Measurements from ENCODE around the gene CALML5.

DNA sequence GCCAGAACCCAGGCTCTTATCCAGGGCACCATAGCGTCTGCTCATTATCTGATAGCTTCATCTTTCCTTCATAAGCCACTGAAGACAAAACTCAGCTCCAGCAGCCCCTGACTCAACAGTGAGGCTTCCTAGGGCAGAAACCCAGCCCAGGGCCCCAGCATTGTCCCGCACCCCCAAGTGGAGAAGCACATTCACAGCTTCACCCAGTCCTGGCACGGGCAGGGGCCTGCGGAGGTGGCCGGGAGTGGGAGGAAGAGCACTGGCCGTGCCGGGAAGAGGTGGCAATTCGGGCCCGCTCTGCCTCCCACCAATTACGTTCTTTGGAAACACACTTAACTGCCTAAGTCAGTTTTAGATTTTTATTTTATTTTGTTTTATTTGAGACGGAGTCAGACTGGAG, 10.3 kb upstream of the CALML5 start:
- TF ChIP-seq, protein P1, sequence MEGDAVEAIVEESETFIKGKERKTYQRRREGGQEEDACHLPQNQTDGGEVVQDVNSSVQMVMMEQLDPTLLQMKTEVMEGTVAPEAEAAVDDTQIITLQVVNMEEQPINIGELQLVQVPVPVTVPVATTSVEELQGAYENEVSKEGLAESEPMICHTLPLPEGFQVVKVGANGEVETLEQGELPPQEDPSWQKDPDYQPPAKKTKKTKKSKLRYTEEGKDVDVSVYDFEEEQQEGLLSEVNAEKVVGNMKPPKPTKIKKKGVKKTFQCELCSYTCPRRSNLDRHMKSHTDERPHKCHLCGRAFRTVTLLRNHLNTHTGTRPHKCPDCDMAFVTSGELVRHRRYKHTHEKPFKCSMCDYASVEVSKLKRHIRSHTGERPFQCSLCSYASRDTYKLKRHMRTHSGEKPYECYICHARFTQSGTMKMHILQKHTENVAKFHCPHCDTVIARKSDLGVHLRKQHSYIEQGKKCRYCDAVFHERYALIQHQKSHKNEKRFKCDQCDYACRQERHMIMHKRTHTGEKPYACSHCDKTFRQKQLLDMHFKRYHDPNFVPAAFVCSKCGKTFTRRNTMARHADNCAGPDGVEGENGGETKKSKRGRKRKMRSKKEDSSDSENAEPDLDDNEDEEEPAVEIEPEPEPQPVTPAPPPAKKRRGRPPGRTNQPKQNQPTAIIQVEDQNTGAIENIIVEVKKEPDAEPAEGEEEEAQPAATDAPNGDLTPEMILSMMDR (IDR thresholded peaks at IDR 0.05; ENCODE audit: low read depth, low read length) = no peak
- no peak for TF ChIP-seq EZH2phosphoT487 (IDR thresholded peaks at IDR 0.05; ENCODE audit: low read depth)
